GM12878 (cell line): ENCODE results near the gene LAMA2. TPM values are rescaled to one million over a fixed set of nuclear protein-coding genes. Genes with fewer than 3 reads are reported as not detected.

Source experiments
- ATAC-seq: fragments of 200-7000 bp; cut with Tn5 transposase; 3 replicates; pipeline ENCODE4 v1.9.1; 2020; ENCODE audit warnings: mild to moderate bottlenecking, moderate library complexity
- BruUV-seq: library from RNA; stranded (reverse); fragments of 400-500 nt; replicated peaks from 2 replicates; lab custom pipeline; 2021; lab: Mats Ljungman, UMichigan
- CTCF ChIA-PET: fragments of 300-600 bp; sonication (Branson Sonifier 250); formaldehyde crosslinking; extraction: SDS; loops from one replicate; lab custom pipeline; 2021; ENCODE audit warnings: inconsistent platforms; lab: Yijun Ruan, JAX
- POLR2A ChIA-PET: fragments of 350-600 bp; formaldehyde crosslinking; extraction: SDS; loops from one replicate; lab custom pipeline; 2021; ENCODE audit warnings: inconsistent platforms; lab: Charles Lee
- RAD21 ChIA-PET: fragments of 300-600 bp; sonication (Branson Sonifier 250); formaldehyde crosslinking; loops from one replicate; lab custom pipeline; 2023; ENCODE audit warnings: antibody characterized with exemption; ENCODE audit not compliant: unreplicated experiment; lab: Charles Lee
- SMC1A ChIA-PET: fragments of 300-600 bp; sonication (Branson Sonifier 250); formaldehyde crosslinking; loops from one replicate; lab custom pipeline; 2023; ENCODE audit not compliant: unreplicated experiment, uncharacterized antibody; lab: Charles Lee
- DNase-seq: peaks from one replicate; pipeline ENCODE4 v3.0.0-alpha.2; 2011; ENCODE audit warnings: low read depth, low spot score
- FAIRE-seq: peaks from 3 replicates; lab custom pipeline; 2011; peaks lifted over from hg19 to GRCh38; lab: Jason Lieb, UNC
- H2AFZ ChIP-seq: 2 replicates; pipeline ENCODE4 v1.6.0; 2011; ENCODE audit warnings: low read depth, low read length, control low read depth; ENCODE audit not compliant: control insufficient read depth
- H3K27ac ChIP-seq: 2 replicates; pipeline ENCODE4 v1.5.1; 2011; ENCODE audit warnings: control low read depth; ENCODE audit not compliant: control insufficient read depth, insufficient read depth
- H3K27me3 ChIP-seq, 2 experiments: replicated peaks in 1 of 2; 2 replicates each; pipeline versions ENCODE4 v1.6.0 to v1.6.1; 2011; ENCODE audit warnings: low read length in 1 of 2; ENCODE audit not compliant: control insufficient read depth in 2 of 2, insufficient read depth in 2 of 2
- H3K36me3 ChIP-seq, 2 experiments: 2 replicates each; pipeline ENCODE4 v1.5.1; 2011; ENCODE audit warnings: low read length in 1 of 2; ENCODE audit not compliant: control insufficient read depth in 2 of 2, insufficient read depth in 2 of 2
- H3K4me1 ChIP-seq: 2 replicates; pipeline ENCODE4 v1.6.1; 2011; ENCODE audit warnings: mild to moderate bottlenecking, low read length, moderate library complexity, mixed read lengths; ENCODE audit not compliant: control insufficient read depth, insufficient read depth
- H3K4me2 ChIP-seq: 2 replicates; pipeline ENCODE4 v1.6.0; 2011; ENCODE audit warnings: control low read depth; ENCODE audit not compliant: control insufficient read depth, insufficient read depth
- H3K4me3 ChIP-seq: fragments of 200-600 bp; sonication (generic); 2 replicates; pipeline ENCODE4 v1.5.1; 2016
- H3K79me2 ChIP-seq: 2 replicates; pipeline ENCODE4 v1.6.0; 2011; ENCODE audit warnings: low read length; ENCODE audit not compliant: control insufficient read depth, insufficient read depth
- H3K9ac ChIP-seq: 2 replicates; pipeline ENCODE4 v1.8.0; 2011; ENCODE audit warnings: low read length, control low read depth, mixed read lengths; ENCODE audit not compliant: control insufficient read depth, insufficient read depth
- H3K9me3 ChIP-seq: replicated peaks from 3 replicates; pipeline ENCODE4 v1.5.1; 2011; ENCODE audit warnings: mild to moderate bottlenecking, low read length; ENCODE audit not compliant: control insufficient read depth, insufficient read depth
- H4K20me1 ChIP-seq: 2 replicates; pipeline ENCODE4 v1.6.0; 2011; ENCODE audit not compliant: control insufficient read depth, insufficient read depth
- CBX5 ChIP-seq: sonication (generic); IDR thresholded peaks from 2 replicates; pipeline ENCODE4 v1.6.1; 2016; ENCODE audit warnings: low read depth, moderate library complexity, mild to moderate bottlenecking, inconsistent platforms
- EED ChIP-seq: sonication (generic); IDR thresholded peaks from 2 replicates; pipeline ENCODE4 v1.6.1; 2016; ENCODE audit warnings: antibody characterized with exemption, low read depth
- FOXK2 ChIP-seq: fragments of 450-650 bp; IDR thresholded peaks from 2 replicates; pipeline ENCODE4 v1.6.1; 2017; ENCODE audit warnings: mild to moderate bottlenecking, moderate library complexity
- JUNB ChIP-seq: IDR thresholded peaks from 2 replicates; pipeline ENCODE4 v1.6.1; 2016; ENCODE audit warnings: antibody characterized with exemption, mild to moderate bottlenecking
- KLF5 ChIP-seq: fragments of 450-650 bp; IDR thresholded peaks from 2 replicates; pipeline ENCODE4 v1.6.1; 2014; ENCODE audit warnings: mild to moderate bottlenecking; ENCODE audit not compliant: partially characterized antibody
- MXI1 ChIP-seq: fragments of 150-350 bp; IDR thresholded peaks from 2 replicates; pipeline ENCODE4 v1.6.1; 2011; ENCODE audit warnings: low read depth, mild to moderate bottlenecking, inconsistent platforms, low read length, improper control_type of control experiment
- NFYA ChIP-seq: IDR thresholded peaks from 2 replicates; pipeline ENCODE4 v1.6.1; 2011; ENCODE audit warnings: low read depth, mild to moderate bottlenecking, low read length, improper control_type of control experiment, borderline replicate concordance
- RAD21 ChIP-seq: IDR thresholded peaks from 2 replicates; pipeline ENCODE4 v1.6.1; 2011; ENCODE audit warnings: mild to moderate bottlenecking, low read depth, low read length, moderate library complexity; ENCODE audit not compliant: insufficient read depth
- RB1 ChIP-seq: fragments of 450-650 bp; formaldehyde crosslinking; IDR thresholded peaks from 2 replicates; pipeline ENCODE4 v1.6.1; 2017; ENCODE audit warnings: mild to moderate bottlenecking, borderline replicate concordance
- SMAD1 ChIP-seq: fragments of 450-650 bp; IDR thresholded peaks from 2 replicates; pipeline ENCODE4 v1.6.1; 2018; ENCODE audit warnings: mild to moderate bottlenecking, low read depth; ENCODE audit not compliant: partially characterized antibody
- TAF1 ChIP-seq: IDR thresholded peaks from 2 replicates; pipeline ENCODE4 v1.6.1; 2011; ENCODE audit warnings: mild to moderate bottlenecking, low read depth, low read length, borderline replicate concordance
- ZNF622 ChIP-seq: fragments of 450-650 bp; IDR thresholded peaks from 2 replicates; pipeline ENCODE4 v1.6.1; 2017; ENCODE audit warnings: mild to moderate bottlenecking, inconsistent platforms
- WGBS: methylation state at CpG from one replicate; pipeline ENCODE4 v1.1.6; 2016; ENCODE audit warnings: low lambda C conversion rate; ENCODE audit not compliant: insufficient replicate concordance, insufficient coverage; ENCODE audit errors: missing lambda C conversion rate; 5-methylcytosine and 5-hydroxymethylcytosine counted together
- in situ Hi-C: fragments of 300-500 bp; cut with MboI; formaldehyde crosslinking; loops from 9 replicates; pipeline ENCODE4 v1.14.3; 2018; ENCODE audit warnings: mixed read lengths
- intact Hi-C: fragments of 100-400 bp; cut with micrococcal nuclease; formaldehyde crosslinking; loops from one replicate; pipeline ENCODE4 v1.14.2; 2022; ENCODE audit not compliant: unreplicated experiment
- polyA plus RNA-seq, 11 experiments: library from polyadenylated mRNA; depleted of rRNA in 4 of 11; unstranded in 6 of 11; stranded (reverse) in 5 of 11; fragments of >200 nt; fragmentation: Nextera tagmentation in 4 of 11; fragmentation: Illumina TruSeq in 1 of 11; extraction: Ambion mirVana in 4 of 11; extraction: Trizol in 1 of 11; gene quantifications; 1 replicate in 1 of 11; 2 replicates in 10 of 11; pipeline versions ENCODE4 v1.2.1 to v1.2.3, GENCODE V29; 2011 to 2016; ENCODE audit warnings: inconsistent platforms in 2 of 11, missing spikeins in 2 of 11, low read depth in 1 of 11
- total RNA-seq, 4 experiments: library from RNA; depleted of rRNA in 3 of 4; stranded (reverse); fragments of >200 nt in 3 of 4; fragmentation: Illumina TruSeq in 1 of 4; extraction: Trizol in 1 of 4; gene quantifications; 2 replicates each; pipeline versions ENCODE4 v1.2.1 to v1.2.3, GENCODE V29; 2013 to 2021
- TF ChIP-seq, protein P1 (sequence below): fragments of 450-650 bp; formaldehyde crosslinking; IDR thresholded peaks from 2 replicates; pipeline ENCODE4 v1.5.0; 2022; ENCODE audit warnings: mild to moderate bottlenecking, missing genetic modification characterization
- TF ChIP-seq, protein P2 (sequence below): fragments of 450-650 bp; IDR thresholded peaks from 2 replicates; pipeline ENCODE4 v1.6.1; 2016; ENCODE audit warnings: mild to moderate bottlenecking
- TF ChIP-seq, protein P3 (sequence below): fragments of 450-650 bp; IDR thresholded peaks from 2 replicates; pipeline ENCODE4 v1.6.1; 2018; ENCODE audit warnings: borderline replicate concordance, mild to moderate bottlenecking; ENCODE audit not compliant: partially characterized antibody
- TF ChIP-seq, protein P4 (sequence below): fragments of 450-650 bp; IDR thresholded peaks from 2 replicates; pipeline ENCODE4 v1.6.1; 2017; ENCODE audit warnings: borderline replicate concordance

LAMA2 gene
- total and polyA plus RNA-seq, 10 of the 15 experiments (the other 5 are each of a cell fraction or from before 2014, with no cell fraction given), result 0.04 to 2.0 (median 0.37) TPM; not detected in 1

DNA sequence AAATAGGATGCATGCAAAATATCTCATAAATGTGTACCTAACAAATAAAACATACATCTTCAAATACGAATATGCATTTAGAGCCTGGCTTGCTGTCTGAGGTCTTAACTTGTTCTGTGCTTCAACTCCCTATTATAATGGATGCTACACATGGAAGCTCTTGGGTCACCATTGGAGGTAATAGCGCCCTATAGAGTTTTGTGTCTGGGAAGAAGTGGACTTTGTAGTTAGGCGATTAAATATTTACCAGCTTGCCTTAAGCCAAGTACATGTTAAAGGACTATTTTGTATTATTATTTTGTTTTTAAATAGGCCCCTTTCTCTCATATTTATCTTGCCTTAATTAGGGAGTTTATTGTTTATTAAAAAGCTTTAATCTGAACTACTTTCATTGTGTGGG is 107.4 kb downstream of the LAMA2 start (continued):
- TF ChIP-seq, protein P1, sequence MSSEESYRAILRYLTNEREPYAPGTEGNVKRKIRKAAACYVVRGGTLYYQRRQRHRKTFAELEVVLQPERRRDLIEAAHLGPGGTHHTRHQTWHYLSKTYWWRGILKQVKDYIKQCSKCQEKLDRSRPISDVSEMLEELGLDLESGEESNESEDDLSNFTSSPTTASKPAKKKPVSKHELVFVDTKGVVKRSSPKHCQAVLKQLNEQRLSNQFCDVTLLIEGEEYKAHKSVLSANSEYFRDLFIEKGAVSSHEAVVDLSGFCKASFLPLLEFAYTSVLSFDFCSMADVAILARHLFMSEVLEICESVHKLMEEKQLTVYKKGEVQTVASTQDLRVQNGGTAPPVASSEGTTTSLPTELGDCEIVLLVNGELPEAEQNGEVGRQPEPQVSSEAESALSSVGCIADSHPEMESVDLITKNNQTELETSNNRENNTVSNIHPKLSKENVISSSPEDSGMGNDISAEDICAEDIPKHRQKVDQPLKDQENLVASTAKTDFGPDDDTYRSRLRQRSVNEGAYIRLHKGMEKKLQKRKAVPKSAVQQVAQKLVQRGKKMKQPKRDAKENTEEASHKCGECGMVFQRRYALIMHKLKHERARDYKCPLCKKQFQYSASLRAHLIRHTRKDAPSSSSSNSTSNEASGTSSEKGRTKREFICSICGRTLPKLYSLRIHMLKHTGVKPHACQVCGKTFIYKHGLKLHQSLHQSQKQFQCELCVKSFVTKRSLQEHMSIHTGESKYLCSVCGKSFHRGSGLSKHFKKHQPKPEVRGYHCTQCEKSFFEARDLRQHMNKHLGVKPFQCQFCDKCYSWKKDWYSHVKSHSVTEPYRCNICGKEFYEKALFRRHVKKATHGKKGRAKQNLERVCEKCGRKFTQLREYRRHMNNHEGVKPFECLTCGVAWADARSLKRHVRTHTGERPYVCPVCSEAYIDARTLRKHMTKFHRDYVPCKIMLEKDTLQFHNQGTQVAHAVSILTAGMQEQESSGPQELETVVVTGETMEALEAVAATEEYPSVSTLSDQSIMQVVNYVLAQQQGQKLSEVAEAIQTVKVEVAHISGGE (CRISPR knock-in tag), result no peak
- TF ChIP-seq TAF1 (no peak), FOXK2 (no peak), JUNB (no peak), RB1 (no peak)
- TF ChIP-seq, protein P2, sequence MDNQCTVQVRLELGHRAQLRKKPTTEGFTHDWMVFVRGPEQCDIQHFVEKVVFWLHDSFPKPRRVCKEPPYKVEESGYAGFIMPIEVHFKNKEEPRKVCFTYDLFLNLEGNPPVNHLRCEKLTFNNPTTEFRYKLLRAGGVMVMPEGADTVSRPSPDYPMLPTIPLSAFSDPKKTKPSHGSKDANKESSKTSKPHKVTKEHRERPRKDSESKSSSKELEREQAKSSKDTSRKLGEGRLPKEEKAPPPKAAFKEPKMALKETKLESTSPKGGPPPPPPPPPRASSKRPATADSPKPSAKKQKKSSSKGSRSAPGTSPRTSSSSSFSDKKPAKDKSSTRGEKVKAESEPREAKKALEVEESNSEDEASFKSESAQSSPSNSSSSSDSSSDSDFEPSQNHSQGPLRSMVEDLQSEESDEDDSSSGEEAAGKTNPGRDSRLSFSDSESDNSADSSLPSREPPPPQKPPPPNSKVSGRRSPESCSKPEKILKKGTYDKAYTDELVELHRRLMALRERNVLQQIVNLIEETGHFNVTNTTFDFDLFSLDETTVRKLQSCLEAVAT, result no peak

DNA sequence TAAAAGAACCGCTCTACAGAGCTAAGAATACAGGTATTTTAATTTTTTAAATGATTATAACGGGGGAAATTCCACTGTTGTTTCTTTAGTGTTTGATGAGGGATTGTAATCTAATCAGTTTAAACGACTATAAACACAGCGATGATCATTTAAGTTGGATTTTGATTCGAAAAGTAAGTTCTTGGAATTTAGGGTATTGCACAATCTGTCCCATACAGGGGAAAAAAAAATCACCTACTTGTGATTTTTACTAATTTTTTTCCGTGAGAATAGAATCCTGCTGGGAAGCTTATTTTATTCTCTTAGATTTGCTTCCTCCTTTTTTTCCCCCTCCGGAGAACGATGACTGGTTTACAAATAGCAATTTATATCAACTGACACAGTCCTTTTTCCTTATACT is 108.0 kb downstream of the LAMA2 start:
- H3K9me3 ChIP-seq, result no peaks in the 10 kb centered on the region
- BruUV-seq, result no TSS peak
- H3K79me2 ChIP-seq, result no peaks in the 10 kb centered on the region
- no peak for DNase-seq
- intact Hi-C loops (no loop called here), in situ Hi-C loops (no loop called here)
- H3K4me2 ChIP-seq, result no peak overlapping the region
- ChIA-PET RAD21 (no interaction called here), CTCF (no interaction called here), POLR2A (no interaction called here), SMC1A (no interaction called here)
- FAIRE-seq, result no peak
- H3K9ac ChIP-seq, result no peak overlapping the region
- WGBS, result 42% methylated on average over 8 of the region's 8 CpGs
- no peak overlapping the region for H3K4me3 ChIP-seq
- ATAC-seq, result no peak
- no peak overlapping the region for H3K27ac ChIP-seq
- no peaks in the 10 kb centered on the region for H3K27me3 ChIP-seq
- no peaks in the 10 kb centered on the region for H4K20me1 ChIP-seq
- H3K4me1 ChIP-seq, result no peaks in the 10 kb centered on the region
- no peaks in the 10 kb centered on the region for H3K36me3 ChIP-seq
- no peak overlapping the region for H2AFZ ChIP-seq
- TF ChIP-seq, protein P3, sequence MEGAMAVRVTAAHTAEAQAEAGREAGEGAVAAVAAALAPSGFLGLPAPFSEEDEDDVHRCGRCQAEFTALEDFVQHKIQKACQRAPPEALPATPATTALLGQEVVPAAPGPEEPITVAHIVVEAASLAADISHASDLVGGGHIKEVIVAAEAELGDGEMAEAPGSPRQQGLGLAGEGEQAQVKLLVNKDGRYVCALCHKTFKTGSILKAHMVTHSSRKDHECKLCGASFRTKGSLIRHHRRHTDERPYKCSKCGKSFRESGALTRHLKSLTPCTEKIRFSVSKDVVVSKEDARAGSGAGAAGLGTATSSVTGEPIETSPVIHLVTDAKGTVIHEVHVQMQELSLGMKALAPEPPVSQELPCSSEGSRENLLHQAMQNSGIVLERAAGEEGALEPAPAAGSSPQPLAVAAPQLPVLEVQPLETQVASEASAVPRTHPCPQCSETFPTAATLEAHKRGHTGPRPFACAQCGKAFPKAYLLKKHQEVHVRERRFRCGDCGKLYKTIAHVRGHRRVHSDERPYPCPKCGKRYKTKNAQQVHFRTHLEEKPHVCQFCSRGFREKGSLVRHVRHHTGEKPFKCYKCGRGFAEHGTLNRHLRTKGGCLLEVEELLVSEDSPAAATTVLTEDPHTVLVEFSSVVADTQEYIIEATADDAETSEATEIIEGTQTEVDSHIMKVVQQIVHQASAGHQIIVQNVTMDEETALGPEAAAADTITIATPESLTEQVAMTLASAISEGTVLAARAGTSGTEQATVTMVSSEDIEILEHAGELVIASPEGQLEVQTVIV, result no peak
- TF ChIP-seq CBX5 (no peak), RAD21 (no peak), ZNF622 (no peak), MXI1 (no peak), KLF5 (no peak), SMAD1 (no peak), EED (no peak), NFYA (no peak)
- TF ChIP-seq, protein P4, sequence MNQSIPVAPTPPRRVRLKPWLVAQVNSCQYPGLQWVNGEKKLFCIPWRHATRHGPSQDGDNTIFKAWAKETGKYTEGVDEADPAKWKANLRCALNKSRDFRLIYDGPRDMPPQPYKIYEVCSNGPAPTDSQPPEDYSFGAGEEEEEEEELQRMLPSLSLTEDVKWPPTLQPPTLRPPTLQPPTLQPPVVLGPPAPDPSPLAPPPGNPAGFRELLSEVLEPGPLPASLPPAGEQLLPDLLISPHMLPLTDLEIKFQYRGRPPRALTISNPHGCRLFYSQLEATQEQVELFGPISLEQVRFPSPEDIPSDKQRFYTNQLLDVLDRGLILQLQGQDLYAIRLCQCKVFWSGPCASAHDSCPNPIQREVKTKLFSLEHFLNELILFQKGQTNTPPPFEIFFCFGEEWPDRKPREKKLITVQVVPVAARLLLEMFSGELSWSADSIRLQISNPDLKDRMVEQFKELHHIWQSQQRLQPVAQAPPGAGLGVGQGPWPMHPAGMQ, result no peak
